HG02610 (cell line): Measurements from ENCODE around the gene CFD.
"Not testable (repeated sequence)": the region's sequence is repeated elsewhere in the genome, so short reads cannot be mapped to it uniquely, and the experiment has no call there.

ENCODE experiments used
- ATAC-seq: cut with Tn5 transposase; IDR thresholded peaks from one replicate; pipeline ENCODE4 v1.9.1; 2021; ENCODE audit warnings: mild to moderate bottlenecking, moderate library complexity; ENCODE audit not compliant: unreplicated experiment

CFD gene

DNA sequence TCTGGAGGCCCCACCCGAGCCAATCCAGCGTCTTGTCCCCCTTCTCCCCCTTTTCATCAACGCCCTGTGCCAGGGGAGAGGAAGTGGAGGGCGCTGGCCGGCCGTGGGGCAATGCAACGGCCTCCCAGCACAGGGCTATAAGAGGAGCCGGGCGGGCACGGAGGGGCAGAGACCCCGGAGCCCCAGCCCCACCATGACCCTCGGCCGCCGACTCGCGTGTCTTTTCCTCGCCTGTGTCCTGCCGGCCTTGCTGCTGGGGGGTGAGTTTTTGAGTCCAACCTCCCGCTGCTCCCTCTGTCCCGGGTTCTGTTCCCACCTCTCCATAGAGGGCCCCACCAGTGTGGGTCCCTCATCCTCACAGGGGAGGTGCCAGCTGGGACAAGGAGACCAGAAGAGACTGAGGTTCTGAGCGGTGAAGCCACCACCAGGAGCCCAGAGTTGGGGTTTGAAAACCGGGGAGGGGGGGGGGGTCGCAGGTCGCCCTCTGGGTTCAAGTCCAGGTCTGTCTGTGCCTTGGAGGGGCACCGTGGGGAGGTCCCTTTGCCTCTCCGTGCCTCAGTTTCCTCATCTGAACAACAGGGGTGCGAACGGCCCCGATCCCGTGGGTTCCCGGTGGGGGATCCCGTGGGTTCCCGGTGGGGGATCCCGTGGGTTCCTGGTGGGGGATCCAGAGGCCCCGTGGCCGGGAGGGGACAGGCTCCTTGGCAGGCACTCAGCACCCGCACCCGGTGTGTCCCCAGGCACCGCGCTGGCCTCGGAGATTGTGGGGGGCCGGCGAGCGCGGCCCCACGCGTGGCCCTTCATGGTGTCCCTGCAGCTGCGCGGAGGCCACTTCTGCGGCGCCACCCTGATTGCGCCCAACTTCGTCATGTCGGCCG, 7.1 kb upstream of the CFD start, which contains the start of gene ELANE:
Gene ELANE, plus strand, starts transcription at position 168 of the 878 bp plus-strand sequence. Its CDS starts 26 bp downstream, at position 194.
- ATAC-seq: no peak

DNA sequence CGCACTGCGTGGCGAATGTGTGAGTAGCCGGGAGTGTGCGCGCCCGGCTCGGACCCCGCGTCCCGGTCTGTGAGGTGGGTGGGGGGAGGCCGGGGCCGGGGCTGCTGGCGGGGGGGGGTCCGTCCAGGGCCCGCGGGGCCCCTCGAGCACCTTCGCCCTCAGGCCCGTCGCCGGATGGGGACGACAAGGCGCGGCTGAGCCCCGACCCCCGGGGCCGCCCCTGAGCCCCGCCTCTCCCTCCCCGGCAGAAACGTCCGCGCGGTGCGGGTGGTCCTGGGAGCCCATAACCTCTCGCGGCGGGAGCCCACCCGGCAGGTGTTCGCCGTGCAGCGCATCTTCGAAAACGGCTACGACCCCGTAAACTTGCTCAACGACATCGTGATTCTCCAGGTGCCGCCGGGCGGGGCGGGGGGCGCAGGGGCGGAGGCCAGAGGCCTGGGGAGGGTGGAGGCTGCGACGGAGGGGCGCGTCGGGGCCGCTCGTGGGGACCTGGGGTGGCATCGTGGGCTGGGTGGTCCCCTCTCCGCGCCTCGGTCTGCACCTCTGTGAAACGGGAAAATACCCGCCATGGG, 6.4 kb upstream of the CFD start:
- no peak for ATAC-seq

DNA sequence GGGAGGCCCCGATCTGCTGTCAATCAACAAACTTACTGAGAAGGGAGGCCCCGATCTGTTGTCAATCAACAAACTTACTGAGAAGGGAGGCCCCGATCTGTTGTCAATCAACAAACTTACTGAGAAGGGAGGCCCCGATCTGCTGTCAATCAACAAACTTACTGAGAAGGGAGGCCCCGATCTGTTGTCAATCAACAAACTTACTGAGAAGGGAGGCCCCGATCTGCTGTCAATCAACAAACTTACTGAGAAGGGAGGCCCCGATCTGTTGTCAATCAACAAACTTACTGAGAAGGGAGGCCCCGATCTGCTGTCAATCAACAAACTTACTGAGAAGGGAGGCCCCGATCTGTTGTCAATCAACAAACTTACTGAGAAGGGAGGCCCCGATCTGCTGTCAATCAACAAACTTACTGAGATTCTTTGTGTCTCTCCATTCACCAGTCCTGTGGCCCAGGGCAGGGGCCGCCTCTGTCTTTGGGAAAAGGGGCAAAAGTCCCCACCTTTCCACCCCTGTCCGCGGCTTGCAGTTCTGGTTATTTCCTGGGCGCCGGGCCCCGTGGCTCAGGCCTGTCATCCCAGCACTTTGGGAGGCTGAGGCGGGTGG, 5.7 kb upstream of the CFD start:
- ATAC-seq: not testable (repeated sequence)

- ATAC-seq: no peak
Measured at GRCh38 chr19:854549-854948, 4.9 kb upstream of the CFD start.

DNA sequence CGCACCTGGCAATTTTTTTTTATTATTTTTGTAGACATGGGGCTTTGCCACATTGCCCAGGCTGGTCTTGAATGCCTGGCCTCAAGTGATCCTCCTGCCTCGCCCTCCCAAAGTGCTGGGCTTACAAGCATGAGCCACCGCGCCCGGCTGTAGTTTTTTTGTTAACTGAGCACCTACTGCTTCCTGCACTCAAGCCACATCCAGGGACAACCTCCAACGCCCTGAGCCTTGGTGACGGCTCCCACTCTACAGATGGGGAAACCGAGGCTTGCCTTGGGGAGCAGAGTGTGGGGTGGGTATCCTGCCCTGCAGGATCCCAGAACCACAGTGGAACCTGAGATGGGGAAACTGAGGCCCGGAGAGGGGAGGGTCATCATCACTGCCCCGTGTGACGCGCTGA, 4.3 kb upstream of the CFD start:
- no peak for ATAC-seq

DNA sequence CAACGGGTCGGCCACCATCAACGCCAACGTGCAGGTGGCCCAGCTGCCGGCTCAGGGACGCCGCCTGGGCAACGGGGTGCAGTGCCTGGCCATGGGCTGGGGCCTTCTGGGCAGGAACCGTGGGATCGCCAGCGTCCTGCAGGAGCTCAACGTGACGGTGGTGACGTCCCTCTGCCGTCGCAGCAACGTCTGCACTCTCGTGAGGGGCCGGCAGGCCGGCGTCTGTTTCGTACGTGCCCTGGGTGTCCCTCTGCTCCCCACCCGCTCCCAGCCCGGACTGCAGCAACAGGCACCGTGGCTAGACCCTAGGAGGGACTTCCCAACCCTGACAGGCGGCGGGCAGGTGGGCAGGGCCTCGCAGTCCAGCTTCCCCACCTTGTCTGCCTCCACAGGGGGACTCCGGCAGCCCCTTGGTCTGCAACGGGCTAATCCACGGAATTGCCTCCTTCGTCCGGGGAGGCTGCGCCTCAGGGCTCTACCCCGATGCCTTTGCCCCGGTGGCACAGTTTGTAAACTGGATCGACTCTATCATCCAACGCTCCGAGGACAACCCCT, 3.8 kb upstream of the CFD start:
- no peak for ATAC-seq

DNA sequence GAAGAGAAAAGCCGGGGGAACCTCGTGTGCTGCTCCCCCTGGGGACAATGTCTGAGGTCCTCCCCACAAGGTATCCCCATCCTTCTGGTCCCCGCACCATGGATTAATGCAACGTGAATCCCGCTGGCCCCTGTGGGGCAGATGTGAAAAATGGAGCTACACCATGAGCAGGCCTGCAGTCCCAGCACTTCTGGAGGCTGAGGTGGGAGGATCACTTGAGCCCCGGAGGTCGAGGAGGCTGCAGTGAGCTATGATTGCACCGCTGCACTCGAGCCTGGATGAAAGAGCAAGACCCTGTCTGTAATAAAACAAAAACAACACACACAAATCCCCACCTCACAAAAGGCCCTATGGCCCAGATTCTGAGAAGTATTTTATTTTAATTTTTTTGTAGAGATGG, 1.2 kb upstream of the CFD start:
- ATAC-seq: no peak

DNA sequence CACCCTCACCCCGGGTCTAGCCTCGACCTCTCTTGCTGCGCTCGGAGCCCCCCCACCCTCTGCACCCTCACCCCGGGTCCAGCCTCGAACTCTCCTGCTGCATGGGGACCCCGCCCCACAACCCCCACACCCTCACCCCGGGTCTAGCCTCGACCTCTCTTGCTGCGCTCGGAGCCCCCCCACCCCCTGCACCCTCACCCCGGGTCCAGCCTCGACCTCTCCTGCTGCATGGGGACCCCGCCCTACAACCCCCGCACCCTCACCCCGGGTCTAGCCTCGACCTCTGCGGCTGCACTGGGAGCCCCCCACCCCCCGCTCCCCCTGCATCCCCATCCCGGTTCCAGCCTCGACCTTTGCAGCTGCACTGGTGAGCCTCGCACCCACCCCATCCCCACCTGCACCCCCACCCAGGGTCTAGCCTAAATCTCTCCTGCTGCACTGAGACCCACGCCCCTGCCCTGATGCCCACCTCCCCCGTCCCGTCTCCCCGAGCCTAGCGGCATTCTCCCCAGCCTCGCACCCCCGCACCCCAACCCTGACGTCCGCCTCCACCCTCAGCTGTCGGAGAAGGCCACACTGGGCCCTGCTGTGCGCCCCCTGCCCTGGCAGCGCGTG, 1.8 kb downstream of the CFD start:
- no peak for ATAC-seq

DNA sequence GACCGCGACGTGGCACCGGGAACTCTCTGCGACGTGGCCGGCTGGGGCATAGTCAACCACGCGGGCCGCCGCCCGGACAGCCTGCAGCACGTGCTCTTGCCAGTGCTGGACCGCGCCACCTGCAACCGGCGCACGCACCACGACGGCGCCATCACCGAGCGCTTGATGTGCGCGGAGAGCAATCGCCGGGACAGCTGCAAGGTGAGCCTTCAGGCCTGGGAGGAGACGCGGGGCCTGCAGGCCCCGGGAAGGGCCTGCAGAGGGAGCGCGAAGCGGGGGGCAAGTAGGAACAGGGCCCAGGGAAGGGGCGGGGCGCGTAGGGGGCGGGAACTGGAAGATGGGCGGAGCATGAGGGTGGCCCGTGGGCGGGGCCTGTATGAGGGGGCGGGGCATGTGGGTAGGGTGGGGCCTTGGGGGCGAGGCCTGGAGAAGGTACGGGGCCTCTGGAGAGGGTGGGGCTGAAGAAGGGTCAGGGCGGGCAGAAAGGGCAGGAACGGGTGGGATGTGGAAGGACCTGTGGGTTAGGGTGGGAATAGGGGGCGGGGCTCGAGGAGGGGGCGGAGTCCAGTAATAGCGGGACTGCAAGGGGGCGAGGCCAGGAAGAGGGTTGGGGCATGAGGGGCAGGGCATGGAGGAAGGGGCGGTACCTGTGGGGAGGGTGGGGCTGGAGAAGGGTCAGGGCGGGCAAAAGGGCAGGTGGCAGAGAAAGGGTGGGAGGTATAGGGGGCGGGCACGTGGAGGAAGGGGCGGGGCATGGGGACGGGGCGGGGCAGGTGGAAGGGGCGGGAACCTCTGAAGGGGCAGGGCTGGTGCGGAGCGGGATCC, 2.5 kb downstream of the CFD start:
- ATAC-seq: no peak

GRCh38 chr19:862581-863314, 3.3 kb downstream of the CFD start:
- no peak for ATAC-seq

DNA sequence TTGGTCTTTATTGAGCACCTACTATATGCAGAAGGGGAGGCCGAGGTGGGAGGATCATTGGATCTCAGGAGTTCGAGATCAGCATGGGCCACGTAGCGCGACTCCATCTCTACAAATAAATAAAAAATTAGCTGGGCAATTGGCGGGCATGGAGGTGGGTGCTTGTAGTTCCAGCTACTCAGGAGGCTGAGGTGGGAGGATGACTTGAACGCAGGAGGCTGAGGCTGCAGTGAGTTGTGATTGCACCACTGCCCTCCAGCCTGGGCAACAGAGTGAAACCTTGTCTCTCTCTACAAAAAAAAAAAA, 3.8 kb downstream of the CFD start:
- ATAC-seq: no peak

GRCh38 chr19:866769-867300, 7.4 kb downstream of the CFD start:
- no peak for ATAC-seq

DNA sequence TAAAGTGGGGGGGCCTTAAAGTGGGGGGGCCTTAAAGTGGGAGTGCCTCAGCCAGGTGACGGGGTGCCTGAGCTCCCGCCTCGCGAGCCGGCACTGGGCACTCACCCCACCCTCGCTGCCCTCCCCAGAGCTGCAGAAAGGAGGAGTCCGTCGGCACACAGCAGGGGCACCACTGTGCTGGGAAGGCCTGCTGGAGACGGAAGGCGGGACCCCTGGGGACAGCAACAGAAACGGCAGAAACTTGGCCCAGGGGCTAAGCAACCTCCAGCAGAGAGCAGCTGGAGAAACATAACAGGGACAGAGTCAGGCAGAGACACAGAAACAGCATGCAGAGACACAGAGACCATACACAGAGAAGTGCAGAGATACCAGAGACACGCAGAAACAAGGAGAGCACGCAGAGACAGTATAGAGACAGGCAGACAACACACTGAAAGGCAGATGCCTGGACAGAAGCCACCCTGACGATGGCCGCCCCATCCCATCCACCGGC, 7.9 kb downstream of the CFD start:
- no peak for ATAC-seq

GRCh38 chr19:867855-868457, 8.5 kb downstream of the CFD start:
- ATAC-seq: no peak

- ATAC-seq: no peak
Measured at GRCh38 chr19:868458-869244, 9.2 kb downstream of the CFD start.

- no peak for ATAC-seq
Measured at GRCh38 chr19:869245-870177, 10.0 kb downstream of the CFD start.

DNA sequence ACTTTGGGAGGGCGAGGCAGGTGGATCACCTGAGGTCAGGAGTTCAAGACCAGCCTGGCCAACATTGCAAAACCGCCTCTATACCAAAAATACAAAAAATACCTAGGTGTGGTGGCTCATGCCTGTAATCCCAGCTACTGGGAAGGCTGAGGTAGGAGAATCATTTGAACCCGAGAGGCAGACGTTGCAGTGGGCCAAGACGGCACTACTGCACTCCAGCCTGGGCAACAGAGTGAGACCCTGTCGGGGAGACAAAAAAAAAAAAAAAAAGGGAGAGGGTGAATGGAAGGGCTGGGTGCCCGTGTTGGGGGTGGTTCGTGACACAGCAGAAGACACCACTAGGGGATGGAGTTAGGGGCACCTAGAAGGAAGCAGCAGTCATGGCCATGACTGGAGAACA, 10.8 kb downstream of the CFD start:
- no peak for ATAC-seq
